AML-193 (cell line): ENCODE measurements around the gene OLFML1.

Experiments
- DNase-seq, 2 experiments: peaks; one replicate each; lab custom pipeline; 2025; lab: John Stamatoyannopoulos, UW

The OLFML1 gene

DNA sequence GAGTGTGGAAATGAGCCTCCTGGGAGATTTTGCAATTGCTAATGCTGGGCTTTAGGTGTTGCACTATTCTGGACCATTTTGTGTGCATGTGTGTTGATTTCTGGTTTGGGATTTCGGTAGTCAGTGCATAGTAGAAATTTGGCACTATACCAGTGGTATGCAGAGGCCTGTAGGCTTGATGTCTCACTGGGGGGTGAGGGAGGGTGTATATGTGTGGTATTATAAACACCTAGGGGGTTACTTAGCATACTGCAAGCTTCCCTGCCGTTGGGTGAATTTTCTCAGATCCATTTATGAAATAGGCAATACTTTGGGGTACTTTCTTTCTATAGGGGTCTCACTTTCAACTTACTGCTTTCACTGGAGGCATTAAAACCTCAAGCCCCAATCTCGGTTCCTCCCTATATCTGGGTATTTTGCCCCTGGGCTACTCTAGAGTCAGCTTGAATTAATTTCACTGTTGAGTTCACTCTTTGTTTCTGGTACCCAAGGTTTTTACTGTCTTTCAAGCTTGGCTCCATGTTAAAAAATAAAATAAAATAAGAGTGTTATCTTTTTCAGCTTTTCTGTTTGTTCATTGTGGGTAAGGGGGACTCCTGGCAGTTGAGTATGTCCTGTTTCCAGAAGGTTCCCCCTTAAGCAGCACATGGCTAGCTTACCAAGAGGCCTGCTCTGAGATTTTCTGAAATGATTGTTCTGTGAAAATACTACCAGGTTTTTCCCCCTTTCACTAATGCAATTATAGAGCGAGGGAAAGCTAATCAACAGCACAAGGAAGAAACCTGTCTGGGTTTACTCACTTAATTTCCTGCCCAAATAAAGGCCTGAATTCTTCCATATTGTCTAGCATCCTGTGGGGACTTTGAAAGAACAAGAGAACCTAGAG, 74.3 kb downstream of the OLFML1 start:
- DNase-seq: no peak
